Esophagus squamous epithelium (tissue), 5 donors: ENCODE results near the gene TXNDC12. TPM values are rescaled to one million over a fixed set of nuclear protein-coding genes. Genes with fewer than 3 reads are reported as not detected.

Experiments
- DNase-seq: peaks from one replicate; lab custom pipeline; 2025; lab: John Stamatoyannopoulos, UW
- H3K27ac ChIP-seq, 4 donors: fragments of 200-600 bp; sonication (generic); one replicate each; pipeline ENCODE4 v1.5.1; 2016 to 2019; ENCODE audit warnings: mild to moderate bottlenecking in 1 of 4
- H3K27me3 ChIP-seq, 4 donors: fragments of 200-600 bp; sonication (generic); 1 replicate in 3 of 4; 2 replicates in 1 of 4; pipeline versions ENCODE4 v1.5.1 to v1.6.0; 2017 to 2021; ENCODE audit warnings: antibody characterized with exemption in 1 of 4
- H3K36me3 ChIP-seq, 3 donors: fragments of 200-600 bp; sonication (generic); one replicate each; pipeline ENCODE4 v1.5.1; 2016 to 2019
- H3K4me1 ChIP-seq, 3 donors: fragments of 200-600 bp; sonication (generic); one replicate each; pipeline ENCODE4 v1.5.1; 2017 to 2019
- H3K4me3 ChIP-seq, 4 donors: fragments of 200-600 bp; sonication (generic); 1 replicate in 3 of 4; 2 replicates in 1 of 4; pipeline ENCODE4 v1.5.1; 2016 to 2019; ENCODE audit warnings: mild to moderate bottlenecking in 2 of 4, moderate library complexity in 1 of 4
- H3K9me3 ChIP-seq, 3 donors: fragments of 200-600 bp; sonication (generic); one replicate each; pipeline ENCODE4 v1.5.1; 2016 to 2019
- POLR2A ChIP-seq, 4 donors: fragments of 450-650 bp; IDR thresholded peaks; one replicate each; pipeline ENCODE4 v1.6.1; 2017; ENCODE audit warnings: antibody characterized with exemption in 4 of 4, mild to moderate bottlenecking in 4 of 4, moderate library complexity in 3 of 4
- WGBS, 2 donors: methylation state at CpG; one replicate each; pipeline ENCODE4 v1.1.5; 2018; 5-methylcytosine and 5-hydroxymethylcytosine counted together
- intact Hi-C: fragments of 100-400 bp; cut with DNase I; formaldehyde crosslinking; loops from one replicate; pipeline ENCODE4 v1.15.0; 2022
- total RNA-seq, 4 donors: library from RNA; depleted of rRNA; stranded (reverse); fragments of >200 nt; gene quantifications; one replicate each; pipeline ENCODE4 v1.1.0, GENCODE V29; 2016
- TF ChIP-seq, protein P1 (sequence below), 6 experiments: fragments of 450-650 bp in 4 of 6; fragments of 200-600 bp in 2 of 6; sonication (generic) in 2 of 6; IDR thresholded peaks; one replicate each; pipeline ENCODE4 v1.5.1; 2016 to 2019; ENCODE audit warnings: antibody characterized with exemption in 6 of 6, mild to moderate bottlenecking in 4 of 6, moderate library complexity in 4 of 6
- donor health status: DM: yes; HTN: yes; CAD: no.

The TXNDC12 gene
- total RNA-seq, 4 donors from 2014 or later: 16.6 to 29.8 (median 23.2) TPM

DNA sequence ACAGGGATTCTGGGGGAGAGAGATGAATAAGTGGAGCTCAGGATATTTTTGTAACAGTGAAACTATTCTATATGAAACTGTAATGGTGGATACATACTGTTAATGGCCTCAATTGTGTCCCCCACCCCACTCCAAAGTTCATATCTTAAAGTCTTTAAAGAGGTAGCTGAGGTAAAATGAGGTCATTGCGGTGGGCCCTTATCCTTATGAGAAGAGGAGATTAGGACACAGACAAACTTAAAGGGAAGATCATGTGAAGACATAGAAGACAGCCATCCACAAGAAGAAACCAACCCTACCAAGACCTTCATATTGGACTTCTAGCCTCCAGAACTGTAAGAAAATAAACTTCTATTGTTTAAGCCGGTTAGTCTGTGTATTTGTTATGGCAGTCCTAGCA, 9.8 kb downstream of the TXNDC12 start:
- no peak for DNase-seq
- 97 to 98% methylated on average over 2 of the region's 2 CpGs for WGBS, 2 donors
- H3K9me3 ChIP-seq: no peaks in the 10 kb centered on the region
- TF ChIP-seq POLR2A (IDR thresholded peaks at IDR 0.05): no peak
- TF ChIP-seq, protein P1, sequence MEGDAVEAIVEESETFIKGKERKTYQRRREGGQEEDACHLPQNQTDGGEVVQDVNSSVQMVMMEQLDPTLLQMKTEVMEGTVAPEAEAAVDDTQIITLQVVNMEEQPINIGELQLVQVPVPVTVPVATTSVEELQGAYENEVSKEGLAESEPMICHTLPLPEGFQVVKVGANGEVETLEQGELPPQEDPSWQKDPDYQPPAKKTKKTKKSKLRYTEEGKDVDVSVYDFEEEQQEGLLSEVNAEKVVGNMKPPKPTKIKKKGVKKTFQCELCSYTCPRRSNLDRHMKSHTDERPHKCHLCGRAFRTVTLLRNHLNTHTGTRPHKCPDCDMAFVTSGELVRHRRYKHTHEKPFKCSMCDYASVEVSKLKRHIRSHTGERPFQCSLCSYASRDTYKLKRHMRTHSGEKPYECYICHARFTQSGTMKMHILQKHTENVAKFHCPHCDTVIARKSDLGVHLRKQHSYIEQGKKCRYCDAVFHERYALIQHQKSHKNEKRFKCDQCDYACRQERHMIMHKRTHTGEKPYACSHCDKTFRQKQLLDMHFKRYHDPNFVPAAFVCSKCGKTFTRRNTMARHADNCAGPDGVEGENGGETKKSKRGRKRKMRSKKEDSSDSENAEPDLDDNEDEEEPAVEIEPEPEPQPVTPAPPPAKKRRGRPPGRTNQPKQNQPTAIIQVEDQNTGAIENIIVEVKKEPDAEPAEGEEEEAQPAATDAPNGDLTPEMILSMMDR (IDR thresholded peaks at IDR 0.05): no peak
- peaks cover 0 to 29% (median 2%) of the 10 kb centered on the region in 3 donors for H3K36me3 ChIP-seq
- H3K4me1 ChIP-seq: no peaks in the 10 kb centered on the region
- H3K4me3 ChIP-seq: no peak overlapping the region
- no peak overlapping the region for H3K27ac ChIP-seq
- intact Hi-C loops: no loop called here
- no peaks in the 10 kb centered on the region for H3K27me3 ChIP-seq

DNA sequence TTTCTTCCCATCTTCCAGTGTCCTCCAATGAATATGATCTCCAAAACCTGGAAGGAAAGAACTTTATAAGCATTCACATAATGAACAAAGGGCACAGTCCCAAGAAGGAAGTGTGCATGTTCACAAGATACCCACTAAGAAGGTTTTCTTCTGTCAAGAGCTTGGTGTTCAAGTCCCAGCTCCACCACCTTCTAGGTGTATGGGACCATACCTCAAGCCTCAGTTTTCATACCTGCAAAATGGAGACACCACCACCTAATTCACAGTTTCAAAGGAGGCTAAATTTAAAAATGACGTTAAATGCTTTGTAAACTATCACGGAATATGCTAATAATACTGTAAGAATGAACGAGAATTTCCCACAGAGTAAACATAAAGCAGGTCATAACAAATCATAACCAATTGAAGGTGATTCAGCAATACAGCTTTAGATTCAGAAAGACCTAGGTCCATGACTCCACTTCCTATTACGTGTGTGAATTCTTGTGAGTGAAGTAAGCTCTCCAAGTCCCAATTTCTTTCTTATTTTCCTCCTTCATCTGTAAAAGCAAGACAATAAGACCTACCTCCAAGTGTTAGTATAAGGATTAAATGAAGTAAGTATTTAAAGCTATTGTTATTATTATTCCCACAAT, 13.3 kb downstream of the TXNDC12 start:
- Histone ChIP-seq H3K27me3 (no peaks in the 10 kb centered on the region), H3K36me3 (peaks cover 0 to 49% (median 12%) of the 10 kb centered on the region in 3 donors), H3K4me3 (no peak overlapping the region), H3K9me3 (no peaks in the 10 kb centered on the region), H3K4me1 (no peaks in the 10 kb centered on the region), H3K27ac (no peak overlapping the region)
- 67 to 79% methylated on average over 4 of the region's 4 CpGs for WGBS, 2 donors
- intact Hi-C loops: no loop called here
- no peak for TF ChIP-seq POLR2A (IDR thresholded peaks at IDR 0.05)
- TF ChIP-seq, protein P1 (IDR thresholded peaks at IDR 0.05): no peak
- no peak for DNase-seq

DNA sequence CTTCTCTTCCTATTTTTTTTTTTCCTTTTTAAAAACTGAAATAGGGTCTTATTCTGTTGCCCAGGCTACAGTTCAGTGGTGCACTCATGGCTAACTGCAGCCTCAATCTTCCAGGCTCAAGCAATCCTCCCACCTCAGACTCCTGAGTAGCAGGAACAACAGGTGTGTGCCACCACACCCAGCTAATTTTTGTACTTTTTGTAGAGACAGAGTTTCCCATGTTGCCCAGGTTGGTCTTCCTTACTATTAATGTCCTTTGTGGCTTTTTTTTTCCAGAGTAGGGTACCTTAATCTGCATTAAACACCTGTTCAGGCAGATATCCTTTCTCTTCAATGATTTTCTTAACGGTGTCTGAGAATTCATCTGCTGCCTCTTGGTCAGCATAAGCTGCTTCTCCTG, 17.1 kb downstream of the TXNDC12 start:
- no peaks in the 10 kb centered on the region for H3K9me3 ChIP-seq
- 92 to 100% methylated on average over 1 of the region's 1 CpG for WGBS, 2 donors
- H3K36me3 ChIP-seq: peaks cover 0 to 43% (median 12%) of the 10 kb centered on the region in 3 donors
- no peak overlapping the region for H3K4me3 ChIP-seq
- H3K27me3 ChIP-seq: no peaks in the 10 kb centered on the region
- intact Hi-C loops: no loop called here
- H3K4me1 ChIP-seq: peaks cover 0 to 8% (median 4%) of the 10 kb centered on the region in 3 donors
- TF ChIP-seq, protein P1 (IDR thresholded peaks at IDR 0.05): no peak
- no peak for TF ChIP-seq POLR2A (IDR thresholded peaks at IDR 0.05)
- no peak overlapping the region for H3K27ac ChIP-seq
- no peak for DNase-seq

DNA sequence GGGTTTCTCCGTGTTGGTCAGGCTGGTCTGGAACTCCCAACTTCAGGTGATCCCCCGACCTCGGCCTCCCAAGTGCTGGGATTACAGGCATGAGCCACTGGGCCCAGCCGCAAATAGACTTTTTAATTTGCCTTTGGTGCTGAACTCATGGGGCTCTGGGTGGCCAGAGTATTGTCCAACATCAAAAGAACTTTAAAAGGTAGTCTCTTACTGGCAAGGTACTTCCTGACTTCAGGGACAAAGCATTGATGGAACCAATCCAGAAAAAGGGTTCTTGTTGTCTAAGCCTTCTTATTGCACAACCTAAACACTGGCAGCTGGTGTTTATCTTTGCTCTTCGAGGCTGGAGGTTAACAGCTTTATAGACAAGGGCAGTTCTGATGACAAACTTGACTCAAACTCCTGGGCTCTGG, 17.6 kb downstream of the TXNDC12 start:
- Histone ChIP-seq H3K4me1 (peaks cover 2 to 13% (median 6%) of the 10 kb centered on the region in 3 donors), H3K9me3 (no peaks in the 10 kb centered on the region), H3K27me3 (no peaks in the 10 kb centered on the region), H3K36me3 (peaks cover 0 to 43% (median 12%) of the 10 kb centered on the region in 3 donors), H3K27ac (no peak overlapping the region), H3K4me3 (no peak overlapping the region)
- no peak for DNase-seq
- WGBS, 2 donors: 0 to 80% methylated on average over 1 to 4 of the region's 5 CpGs
- intact Hi-C loops: no loop called here
- TF ChIP-seq, protein P1 (IDR thresholded peaks at IDR 0.05): no peak
- no peak for TF ChIP-seq POLR2A (IDR thresholded peaks at IDR 0.05)

DNA sequence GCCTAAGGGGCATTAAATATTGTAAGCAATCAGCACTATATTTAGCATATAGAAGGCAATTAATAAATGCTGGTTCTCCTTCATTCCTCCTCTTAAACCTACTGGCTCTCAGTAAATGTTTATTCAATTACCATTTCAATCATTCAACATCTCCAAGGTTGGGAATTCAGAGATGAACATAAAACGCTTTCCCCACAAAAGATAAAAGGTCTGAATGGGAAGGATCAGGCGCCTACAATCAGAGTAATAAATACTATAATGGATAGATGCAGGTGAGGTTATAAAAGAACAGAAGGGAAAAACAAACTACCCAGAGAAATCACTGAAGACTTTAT, 21.0 kb downstream of the TXNDC12 start:
- intact Hi-C loops: no loop called here
- Histone ChIP-seq H3K36me3 (peaks cover 0 to 15% (median 0%) of the 10 kb centered on the region in 3 donors), H3K4me1 (peaks cover 14 to 38% (median 16%) of the 10 kb centered on the region in 3 donors), H3K27me3 (no peaks in the 10 kb centered on the region), H3K9me3 (no peaks in the 10 kb centered on the region), H3K27ac (peak overlapping the region; percentile 86 to 96 (median 93)), H3K4me3 (peak overlapping the region; percentile 71 to 96 (median 83))
- no peak for TF ChIP-seq POLR2A (IDR thresholded peaks at IDR 0.05)
- TF ChIP-seq, protein P1 (IDR thresholded peaks at IDR 0.05): no peak
- 95 to 100% methylated on average over 2 of the region's 2 CpGs for WGBS, 2 donors
- no peak for DNase-seq
